Putamen (tissue), 1 donor: Measurements from ENCODE around the gene SCYGR3.
A peak's percentile ranks its signal among the peaks of the same experiment; 100 is the strongest.
"Not testable (repeated sequence)": the region's sequence is repeated elsewhere in the genome, so short reads cannot be mapped to it uniquely, and the experiment has no call there.

Source experiments
- DNase-seq: peaks from one replicate; pipeline ENCODE4 v3.0.0-alpha.2; 2016; ENCODE audit warnings: low spot score

Gene SCYGR3

DNA sequence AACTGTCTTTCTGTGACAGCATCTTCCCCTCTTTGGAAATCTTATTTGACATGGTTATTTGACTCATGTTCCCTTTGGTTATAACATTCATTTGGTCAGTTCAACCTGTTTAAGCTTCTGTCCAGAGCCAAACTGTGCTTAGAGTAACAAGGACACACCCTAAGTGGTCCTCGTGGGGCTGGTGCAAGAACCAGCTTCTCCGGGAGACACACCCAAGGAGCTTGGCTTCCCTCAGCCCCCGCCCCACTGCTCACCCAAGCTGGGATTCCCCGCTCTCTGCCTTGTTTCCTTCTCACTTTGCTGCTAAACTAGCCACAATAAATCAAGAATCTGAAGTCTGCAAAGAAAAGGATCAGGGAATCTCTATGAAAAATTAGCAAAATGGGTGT is 1.4 kb downstream of the SCYGR3 start:
- DNase-seq: no peak

DNA sequence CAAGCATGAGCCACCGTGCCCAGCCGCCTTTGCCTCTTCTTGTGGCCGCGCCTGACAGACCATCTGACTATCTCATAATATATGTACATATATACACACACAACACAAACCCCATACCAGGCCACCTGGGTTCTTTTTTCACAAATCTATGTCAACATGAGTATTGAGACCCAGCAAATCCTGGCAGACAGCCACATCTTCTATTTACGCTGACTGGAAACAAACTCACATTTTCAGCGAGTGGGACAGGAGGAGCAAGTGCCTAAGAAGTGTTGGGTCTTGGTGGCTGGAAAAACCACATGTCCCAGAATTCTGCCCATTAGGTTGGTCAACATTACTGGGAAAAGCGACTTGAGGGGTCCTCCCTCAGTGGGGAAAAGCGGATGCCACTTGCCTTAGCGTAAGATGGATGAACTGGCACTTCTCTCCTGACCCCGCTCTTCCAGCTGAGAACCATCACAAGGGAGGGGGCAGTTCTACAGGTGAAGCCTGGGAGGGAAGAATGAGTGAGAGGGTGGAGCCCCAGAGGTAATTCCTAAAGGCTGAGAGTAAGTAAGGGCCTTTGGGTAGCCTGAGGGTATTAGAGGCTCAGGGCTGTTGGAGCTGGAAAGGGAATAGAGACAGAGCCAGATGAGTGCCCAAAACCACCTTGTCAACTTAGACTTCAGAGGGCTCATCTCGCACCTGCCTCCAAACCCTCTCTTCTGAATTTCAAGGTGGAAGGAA is 1.9 kb downstream of the SCYGR3 start:
- no peak for DNase-seq

DNA sequence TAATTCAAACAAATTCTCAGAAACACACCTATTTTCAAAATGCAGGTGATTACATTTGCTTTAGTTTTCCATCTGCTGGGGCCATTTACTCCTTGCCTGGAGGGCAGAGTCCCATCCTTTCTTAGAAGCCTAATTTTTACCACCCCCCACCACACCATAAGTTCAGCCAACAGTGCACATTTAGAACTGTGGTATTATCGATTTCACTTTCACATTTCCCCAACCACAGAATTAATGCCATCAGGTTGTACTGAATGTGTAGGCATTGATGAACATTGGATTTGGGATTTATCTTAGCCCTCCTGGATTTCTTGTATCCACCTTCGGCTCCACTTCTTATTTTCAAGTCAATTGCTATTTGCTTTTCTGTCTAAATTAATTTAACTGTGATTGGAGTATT is 4.5 kb downstream of the SCYGR3 start:
- no peak for DNase-seq

- peak; percentile 12 for DNase-seq
These were observed 5.9 kb downstream of the SCYGR3 start for GRCh38 chr2:227608561-227609338.

DNA sequence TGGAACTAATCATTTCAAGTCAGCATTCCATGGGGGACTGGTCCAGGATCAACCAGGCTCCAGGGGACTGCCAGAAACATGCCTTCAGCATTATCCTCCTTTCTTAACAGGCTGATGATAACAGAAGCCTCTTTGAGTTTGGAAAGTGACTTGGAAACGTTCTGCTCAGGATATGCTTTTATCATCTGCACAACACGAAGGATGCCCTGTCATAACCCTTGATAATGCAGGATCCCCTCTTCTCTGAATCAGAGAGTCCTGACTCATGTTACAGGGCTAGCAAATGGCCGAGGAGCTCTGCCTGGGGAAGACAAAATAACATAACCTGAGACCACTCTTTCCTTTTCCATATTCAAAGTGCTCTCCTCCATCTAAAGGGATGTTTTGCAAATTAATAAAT is 6.7 kb downstream of the SCYGR3 start:
- no peak for DNase-seq

DNA sequence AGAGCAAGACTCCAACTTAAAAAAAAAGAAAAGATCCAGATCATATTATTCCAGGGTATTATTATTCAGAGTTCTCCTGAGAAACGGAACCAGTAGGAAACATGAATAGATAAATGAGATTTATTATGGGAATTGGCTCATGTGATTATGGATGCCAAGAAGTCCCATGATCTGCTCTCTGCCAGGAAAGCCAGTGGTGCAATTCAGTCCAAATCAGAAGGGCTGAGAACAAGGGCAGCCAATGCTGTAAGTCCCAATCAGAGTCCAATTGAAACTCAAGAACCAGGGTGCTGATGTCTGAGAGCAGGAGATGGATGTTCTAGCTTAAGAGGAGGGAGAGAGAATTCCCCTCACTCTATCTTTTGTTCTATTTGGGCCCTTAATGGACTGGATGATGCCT is 8.2 kb downstream of the SCYGR3 start:
- no peak for DNase-seq

GRCh38 chr2:227602358-227602757 is 12.3 kb downstream of the SCYGR3 start:
- no peak for DNase-seq

DNA sequence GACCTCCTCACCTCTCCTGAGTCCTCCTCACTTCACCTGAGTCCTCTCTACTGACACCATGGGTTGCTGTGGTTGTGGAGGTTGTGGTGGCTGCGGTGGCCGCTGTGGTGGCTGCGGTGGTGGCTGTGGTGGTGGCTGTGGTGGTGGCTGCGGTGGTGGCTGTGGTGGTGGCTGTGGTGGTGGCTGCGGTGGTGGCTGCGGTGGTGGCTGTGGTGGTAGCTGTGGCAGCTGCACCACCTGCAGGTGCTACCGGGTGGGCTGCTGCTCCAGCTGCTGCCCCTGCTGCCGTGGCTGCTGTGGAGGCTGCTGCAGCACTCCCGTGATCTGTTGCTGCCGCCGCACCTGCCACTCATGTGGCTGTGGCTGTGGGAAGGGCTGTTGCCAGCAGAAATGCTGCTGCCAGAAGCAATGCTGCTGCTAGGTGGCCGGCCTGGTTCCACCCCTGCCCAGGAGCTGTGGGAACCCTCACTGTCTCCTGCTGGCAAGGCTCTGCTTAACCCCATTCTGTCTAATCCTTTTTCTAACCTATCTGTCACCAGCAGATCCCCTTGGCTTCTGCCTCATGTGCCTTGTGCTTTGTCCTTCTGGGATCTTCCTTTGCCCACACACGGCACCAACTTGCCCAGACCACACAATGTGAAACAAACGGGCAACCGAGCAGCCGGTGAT is 15.7 kb downstream of the SCYGR3 start, which contains the start of gene SCYGR2:
Gene SCYGR2 (plus strand): TSS at position 59 of the 669 bp plus-strand sequence. CDS start 0 bp downstream, at position 59.
- not testable (repeated sequence) for DNase-seq

GRCh38 chr2:227597998-227598397 is 16.6 kb downstream of the SCYGR3 start:
- no peak for DNase-seq

- DNase-seq: no peak
These were observed 17.6 kb downstream of the SCYGR3 start for GRCh38 chr2:227597036-227597435.

DNA sequence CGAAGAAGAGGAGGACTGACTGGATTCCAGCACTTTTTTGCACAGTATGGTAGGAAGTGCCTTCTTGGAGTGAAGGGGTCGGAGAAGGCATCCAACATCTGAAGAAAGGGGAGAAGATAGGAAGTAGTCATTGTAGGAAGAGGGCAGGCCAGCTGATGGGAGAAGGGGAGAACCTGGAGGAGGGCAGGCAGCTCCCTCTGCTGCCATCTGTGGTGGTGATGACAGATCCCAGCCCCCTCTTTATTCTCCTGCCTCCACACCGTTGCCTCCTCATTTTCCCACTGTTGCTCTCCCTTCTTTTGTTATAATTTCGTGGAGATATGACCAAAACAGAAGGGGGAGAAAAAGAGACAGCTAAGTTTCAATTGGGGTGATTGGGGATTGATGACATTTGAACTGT is 18.8 kb downstream of the SCYGR3 start:
- DNase-seq: no peak

DNA sequence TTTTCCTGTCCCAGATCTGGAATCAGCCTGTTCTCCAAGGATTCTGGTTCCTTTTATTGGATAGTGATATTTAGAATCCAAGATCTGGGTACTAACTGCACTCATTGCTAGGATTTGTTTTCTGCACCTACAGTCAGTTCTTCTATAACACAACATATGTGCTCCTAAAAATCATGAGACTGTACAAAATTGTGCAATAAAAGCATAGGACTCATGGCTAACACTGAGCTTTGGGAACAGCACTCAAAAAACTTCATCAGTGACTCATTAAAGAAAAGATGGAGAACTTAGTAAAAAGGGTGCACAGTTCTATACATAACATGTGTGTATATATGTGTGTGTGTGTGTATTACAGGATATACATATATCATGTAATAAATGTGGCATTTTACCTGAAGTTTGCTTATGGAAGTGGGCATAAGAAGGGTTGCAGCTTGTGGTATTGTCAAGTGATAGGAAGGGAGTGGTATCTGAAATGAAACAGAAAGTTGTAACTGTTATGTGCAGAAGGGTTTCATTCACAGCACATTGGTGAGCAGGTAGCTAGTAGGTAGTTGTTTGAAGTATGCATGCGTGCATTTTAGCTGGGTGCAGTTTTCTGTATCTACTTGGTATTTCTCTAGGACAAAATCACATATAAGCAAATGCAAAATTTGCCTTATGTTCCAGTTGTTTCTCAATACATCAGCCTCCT is 21.8 kb downstream of the SCYGR3 start:
- DNase-seq: no peak

DNA sequence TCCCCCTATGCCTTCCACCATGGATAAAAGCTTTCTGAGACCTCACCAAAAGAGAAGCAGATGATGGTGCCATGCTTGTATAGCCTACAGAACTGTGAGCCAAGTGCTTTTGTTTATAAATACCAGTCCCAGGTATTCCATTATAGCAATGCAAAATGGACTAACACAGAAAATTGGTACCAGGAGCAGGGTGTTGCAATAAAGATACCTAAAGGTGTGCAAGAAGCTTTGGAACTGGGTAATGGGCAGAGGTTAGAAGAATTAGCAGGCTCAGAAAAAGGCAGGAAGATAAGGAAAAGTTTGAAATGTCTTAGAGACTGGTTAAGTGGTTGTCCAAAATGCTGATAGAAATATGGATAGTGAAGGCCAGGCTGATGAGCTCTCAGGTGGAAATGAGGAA is 32.3 kb downstream of the SCYGR3 start:
- no peak for DNase-seq

DNA sequence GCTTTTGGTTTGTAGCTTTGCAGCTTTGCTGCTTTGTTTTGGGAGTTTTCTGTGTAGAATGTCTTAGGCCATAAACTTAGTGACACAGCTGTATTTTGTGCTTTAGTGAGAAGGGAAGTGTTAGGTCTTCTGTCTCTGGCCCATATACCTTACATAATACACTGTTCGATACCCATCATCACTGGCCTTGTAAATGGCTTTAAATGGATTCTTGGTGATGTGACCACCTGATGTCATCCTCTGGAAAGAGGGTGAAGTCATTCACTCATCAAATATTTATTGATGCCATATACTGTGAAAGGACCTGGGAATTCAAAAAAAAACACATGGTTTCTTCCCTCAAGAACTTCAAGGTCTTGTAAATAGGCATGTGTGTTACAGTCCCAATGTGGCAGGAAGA is 34.8 kb downstream of the SCYGR3 start:
- no peak for DNase-seq

GRCh38 chr2:227578642-227579041 is 36.0 kb downstream of the SCYGR3 start:
- DNase-seq: no peak

GRCh38 chr2:227577555-227577954 is 37.1 kb downstream of the SCYGR3 start:
- DNase-seq: no peak

- DNase-seq: no peak
These were observed 37.8 kb downstream of the SCYGR3 start for GRCh38 chr2:227576812-227577211.

- no peak for DNase-seq
These were observed 38.5 kb downstream of the SCYGR3 start for GRCh38 chr2:227576110-227576509.

DNA sequence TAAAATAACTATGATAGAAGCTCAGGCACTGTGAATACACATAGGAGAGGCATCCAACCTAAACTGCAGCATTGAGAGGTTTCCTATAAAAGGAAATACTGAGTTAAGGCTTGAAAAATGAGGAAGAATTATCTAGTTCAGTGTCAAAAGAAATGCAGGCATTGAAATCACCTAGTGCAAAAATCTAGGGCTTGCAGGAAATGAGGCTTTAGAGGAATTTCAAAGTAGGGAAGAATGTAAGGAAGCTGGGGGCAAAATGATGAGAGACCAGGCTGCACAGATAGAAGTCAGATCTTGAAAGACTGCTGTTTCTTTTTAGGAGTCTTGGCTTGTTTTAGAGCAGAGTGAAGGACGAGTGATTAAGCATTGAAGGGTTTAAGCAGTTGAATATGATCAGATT is 44.0 kb downstream of the SCYGR3 start:
- no peak for DNase-seq

DNA sequence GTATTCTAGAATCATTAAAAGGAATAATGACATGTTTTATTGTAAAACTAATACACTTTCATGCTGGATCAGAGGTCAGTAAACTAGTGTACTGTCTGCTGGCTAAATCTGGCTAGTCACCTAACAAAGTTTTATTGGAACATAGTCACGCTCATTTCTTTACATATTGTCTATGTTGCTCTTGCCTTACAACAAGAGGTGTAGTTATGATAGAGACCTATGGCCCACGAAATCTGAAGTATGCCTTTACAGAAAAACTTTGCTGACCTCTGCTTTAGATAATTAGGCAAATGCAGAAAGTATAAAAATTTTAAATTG is 45.8 kb downstream of the SCYGR3 start:
- DNase-seq: no peak

GRCh38 chr2:227566012-227566411 is 48.6 kb downstream of the SCYGR3 start:
- DNase-seq: no peak

DNA sequence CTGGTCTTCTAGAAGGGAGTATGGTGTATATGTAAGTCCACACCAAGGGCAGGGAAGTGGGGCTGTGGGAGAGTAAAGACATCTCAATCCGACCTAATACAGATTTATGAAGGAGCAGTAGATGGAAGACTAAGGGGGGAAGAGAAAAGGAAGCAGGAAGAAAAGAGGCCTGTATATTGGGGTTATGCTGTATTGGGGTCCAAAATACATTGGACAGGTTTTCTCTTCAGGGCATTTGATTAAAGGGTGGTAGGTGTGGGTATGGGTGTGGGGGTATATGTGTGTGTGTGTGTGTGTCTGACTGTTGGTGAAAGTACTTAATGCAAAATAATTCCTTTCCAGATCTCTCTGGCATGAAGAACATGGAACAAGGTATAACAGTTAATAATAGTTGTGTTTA is 49.6 kb downstream of the SCYGR3 start:
- no peak for DNase-seq
